Esophagus muscularis mucosa (tissue), 4 donors: ENCODE data around the gene ANKRD12. TPM values are rescaled to one million over a fixed set of nuclear protein-coding genes. Genes with fewer than 3 reads are reported as not detected.

Experiments used
- DNase-seq: peaks from one replicate; pipeline ENCODE4 v3.0.0-alpha.2; 2017; ENCODE audit errors: extremely low spot score
- H3K27ac ChIP-seq, 4 donors: fragments of 200-600 bp; sonication (generic); replicated peaks in 1 of 4; 1 replicate in 3 of 4; 2 replicates in 1 of 4; pipeline ENCODE4 v1.5.1; 2016 to 2019; ENCODE audit warnings: mild to moderate bottlenecking in 1 of 4
- H3K27me3 ChIP-seq, 4 donors: fragments of 200-600 bp; sonication (generic); one replicate each; pipeline versions ENCODE4 v1.5.1 to v1.6.0; 2016 to 2019
- H3K36me3 ChIP-seq, 4 donors: fragments of 200-600 bp; sonication (generic); one replicate each; pipeline ENCODE4 v1.5.1; 2016 to 2019
- H3K4me1 ChIP-seq, 4 donors: fragments of 200-600 bp; sonication (generic); one replicate each; pipeline ENCODE4 v1.5.1; 2016 to 2019
- H3K4me3 ChIP-seq, 4 donors: fragments of 200-600 bp; sonication (generic); 1 replicate in 2 of 4; 2 replicates in 2 of 4; pipeline ENCODE4 v1.5.1; 2016 to 2019; ENCODE audit warnings: mild to moderate bottlenecking in 4 of 4, moderate library complexity in 1 of 4
- H3K9me3 ChIP-seq, 4 donors: fragments of 200-600 bp; sonication (generic); 1 replicate in 3 of 4; 2 replicates in 1 of 4; pipeline ENCODE4 v1.5.1; 2016 to 2019
- CTCF ChIP-seq, 3 experiments: fragments of 200-600 bp in 2 of 3; fragments of 450-650 bp in 1 of 3; sonication (generic) in 2 of 3; IDR thresholded peaks; one replicate each; pipeline ENCODE4 v1.5.1; 2017 to 2019; ENCODE audit warnings: antibody characterized with exemption in 3 of 3, mild to moderate bottlenecking in 2 of 3, moderate library complexity in 1 of 3
- EP300 ChIP-seq: sonication (generic); formaldehyde crosslinking; IDR thresholded peaks from one replicate; pipeline ENCODE4 v1.6.1; 2017; ENCODE audit warnings: antibody characterized with exemption
- POLR2A ChIP-seq: fragments of 450-650 bp; IDR thresholded peaks from one replicate; pipeline ENCODE4 v1.6.1; 2017; ENCODE audit warnings: antibody characterized with exemption, moderate library complexity, mild to moderate bottlenecking, low read depth
- POLR2AphosphoS5 ChIP-seq, 2 donors: sonication (generic); formaldehyde crosslinking; IDR thresholded peaks; one replicate each; pipeline ENCODE4 v1.6.1; 2017; ENCODE audit warnings: antibody characterized with exemption in 2 of 2
- WGBS: methylation state at CpG from one replicate; pipeline ENCODE4 v1.1.5; 2018; 5-methylcytosine and 5-hydroxymethylcytosine counted together
- intact Hi-C: fragments of 100-400 bp; cut with DNase I; formaldehyde crosslinking; loops from one replicate; pipeline ENCODE4 v1.15.1; 2023
- total RNA-seq, 4 donors: library from RNA; depleted of rRNA; stranded (reverse); fragments of >200 nt; gene quantifications; one replicate each; pipeline versions ENCODE4 v1.1.0 to v1.2.1, GENCODE V29; 2016

ANKRD12 gene
- total RNA-seq, 4 donors from 2014 or later = 65.2 to 108 (median 92.9) TPM

- TF ChIP-seq POLR2AphosphoS5 (IDR thresholded peaks at IDR 0.05) = no peak
- no peak for TF ChIP-seq CTCF (IDR thresholded peaks at IDR 0.05)
- TF ChIP-seq EP300 = no peak
- no peak for TF ChIP-seq POLR2A
- Histone ChIP-seq H3K4me1 (peaks cover 48 to 83% (median 77%) of the 10 kb centered on the region in 4 donors), H3K4me3 (no peak overlapping the region), H3K36me3 (peaks cover 0 to 33% (median 9%) of the 10 kb centered on the region in 4 donors), H3K27ac (peak overlapping the region; percentile 50 to 94 (median 75)), H3K27me3 (no peaks in the 10 kb centered on the region), H3K9me3 (no peaks in the 10 kb centered on the region)
- 4% methylated on average over 1 of the region's 1 CpG for WGBS
- intact Hi-C loops = no loop called here
- no peak for DNase-seq
Measured at GRCh38 chr18:9120796-9121195, 15.8 kb upstream of the ANKRD12 start.

- peak overlapping the region in 1 of 4 donors; percentile 12 for H3K27ac ChIP-seq
- TF ChIP-seq POLR2AphosphoS5 (IDR thresholded peaks at IDR 0.05) (no peak), POLR2A (no peak), CTCF (IDR thresholded peaks at IDR 0.05) (no peak), EP300 (no peak)
- WGBS = 95% methylated on average over 2 of the region's 2 CpGs
- H3K27me3 ChIP-seq = no peaks in the 10 kb centered on the region
- no peak overlapping the region for H3K4me3 ChIP-seq
- H3K36me3 ChIP-seq = peaks cover 13 to 59% (median 27%) of the 10 kb centered on the region in 4 donors
- no peak for DNase-seq
- intact Hi-C loops = no loop called here
- H3K4me1 ChIP-seq = peaks cover 34 to 80% (median 66%) of the 10 kb centered on the region in 4 donors
- H3K9me3 ChIP-seq = no peaks in the 10 kb centered on the region
Measured at GRCh38 chr18:9123520-9123919, 13.1 kb upstream of the ANKRD12 start.

- TF ChIP-seq POLR2AphosphoS5 (IDR thresholded peaks at IDR 0.05) (no peak), POLR2A (no peak), EP300 (no peak), CTCF (IDR thresholded peaks at IDR 0.05) (no peak)
- Histone ChIP-seq H3K27ac (no peak overlapping the region), H3K4me1 (peaks cover 24 to 71% (median 57%) of the 10 kb centered on the region in 4 donors), H3K27me3 (no peaks in the 10 kb centered on the region), H3K4me3 (no peak overlapping the region), H3K36me3 (peaks cover 16 to 66% (median 38%) of the 10 kb centered on the region in 4 donors), H3K9me3 (no peaks in the 10 kb centered on the region)
- intact Hi-C loops = no loop called here
- no peak for DNase-seq
- 86% methylated on average over 1 of the region's 1 CpG for WGBS
Measured at GRCh38 chr18:9124824-9125223, 11.8 kb upstream of the ANKRD12 start.

- H3K4me3 ChIP-seq = no peak overlapping the region
- H3K36me3 ChIP-seq = peaks cover 16 to 70% (median 39%) of the 10 kb centered on the region in 4 donors
- TF ChIP-seq CTCF (IDR thresholded peaks at IDR 0.05) = no peak
- no peak for TF ChIP-seq POLR2AphosphoS5 (IDR thresholded peaks at IDR 0.05)
- no peak for TF ChIP-seq EP300
- TF ChIP-seq POLR2A = no peak
- peak overlapping the region; percentile 32 to 57 (median 42) for H3K27ac ChIP-seq
- 69% methylated on average over 3 of the region's 3 CpGs for WGBS
- H3K27me3 ChIP-seq = no peaks in the 10 kb centered on the region
- no peaks in the 10 kb centered on the region for H3K9me3 ChIP-seq
- intact Hi-C loops = no loop called here
- no peak for DNase-seq
- H3K4me1 ChIP-seq = peaks cover 18 to 56% (median 45%) of the 10 kb centered on the region in 4 donors
Measured at GRCh38 chr18:9126337-9126736, 10.2 kb upstream of the ANKRD12 start.

GRCh38 chr18:9130195-9130594 is 6.4 kb upstream of the ANKRD12 start:
- Histone ChIP-seq H3K9me3 (no peaks in the 10 kb centered on the region), H3K4me1 (peaks cover 15 to 63% (median 43%) of the 10 kb centered on the region in 4 donors), H3K27me3 (no peaks in the 10 kb centered on the region), H3K4me3 (no peak overlapping the region), H3K36me3 (peaks cover 16 to 81% (median 43%) of the 10 kb centered on the region in 4 donors), H3K27ac (peak overlapping the region in 2 of 4 donors; percentile 8 to 99)
- DNase-seq = no peak
- WGBS = 82% methylated on average over 4 of the region's 4 CpGs
- intact Hi-C loops = no loop called here
- TF ChIP-seq CTCF (IDR thresholded peaks at IDR 0.05) (no peak), POLR2A (no peak), POLR2AphosphoS5 (IDR thresholded peaks at IDR 0.05) (no peak), EP300 (no peak)
